GM23338 (cell line): ENCODE measurements around the gene DGKK. TPM values are rescaled to one million over a fixed set of nuclear protein-coding genes. Genes with fewer than 3 reads are reported as not detected.

Experiments
- ATAC-seq: fragments of 200-7000 bp; cut with Tn5 transposase; 3 replicates; pipeline ENCODE4 v1.9.1; 2020
- DNase-seq: peaks from one replicate; pipeline ENCODE4 v3.0.0-alpha.2; 2015; ENCODE audit warnings: low spot score
- H2AFZ ChIP-seq: fragments of 200-600 bp; sonication (generic); 2 replicates; pipeline ENCODE4 v1.8.0; 2016; ENCODE audit warnings: antibody characterized with exemption, mild to moderate bottlenecking, moderate library complexity
- H3F3A ChIP-seq: fragments of 200-600 bp; sonication (generic); replicated peaks from 2 replicates; pipeline ENCODE4 v1.8.0; 2017; ENCODE audit warnings: antibody characterized with exemption, mixed run types, low read depth
- H3K27ac ChIP-seq: fragments of 200-600 bp; sonication (generic); 2 replicates; pipeline ENCODE4 v1.6.1; 2016; ENCODE audit warnings: low read depth
- H3K27me3 ChIP-seq: fragments of 200-600 bp; sonication (generic); 2 replicates; pipeline ENCODE4 v1.8.0; 2016; ENCODE audit warnings: mild to moderate bottlenecking, mixed run types, moderate library complexity; ENCODE audit not compliant: insufficient read depth
- H3K36me3 ChIP-seq: fragments of 200-600 bp; sonication (generic); 2 replicates; pipeline ENCODE4 v1.8.0; 2016; ENCODE audit warnings: mild to moderate bottlenecking; ENCODE audit not compliant: insufficient read depth
- H3K4me1 ChIP-seq: fragments of 200-600 bp; sonication (generic); 2 replicates; pipeline ENCODE4 v1.8.0; 2016; ENCODE audit warnings: mild to moderate bottlenecking, moderate library complexity; ENCODE audit not compliant: insufficient read depth
- H3K4me2 ChIP-seq: fragments of 200-600 bp; sonication (generic); 2 replicates; pipeline ENCODE4 v1.7.1; 2017; ENCODE audit warnings: mixed run types
- H3K4me3 ChIP-seq: fragments of 200-600 bp; sonication (generic); 2 replicates; pipeline ENCODE4 v1.6.1; 2016; ENCODE audit warnings: mixed run types
- H3K79me2 ChIP-seq: fragments of 200-600 bp; sonication (generic); replicated peaks from 2 replicates; pipeline ENCODE4 v1.8.0; 2017; ENCODE audit warnings: mild to moderate bottlenecking; ENCODE audit not compliant: insufficient read depth
- H3K9me2 ChIP-seq: fragments of 200-600 bp; sonication (generic); 2 replicates; pipeline ENCODE4 v1.8.0; 2017; ENCODE audit not compliant: insufficient read depth
- H4K20me1 ChIP-seq: fragments of 200-600 bp; sonication (generic); replicated peaks from 2 replicates; pipeline ENCODE4 v1.8.0; 2017; ENCODE audit warnings: mild to moderate bottlenecking; ENCODE audit not compliant: insufficient read depth
- H3K27ac Mint-ChIP-seq: 2 replicates; pipeline ENCODE4 v1.8.0; 2020; ENCODE audit warnings: inconsistent platforms, mild to moderate bottlenecking, moderate library complexity, mixed read lengths
- H3K27me3 Mint-ChIP-seq: 3 replicates; pipeline ENCODE4 v1.8.0; 2022; ENCODE audit warnings: low read depth, mild to moderate bottlenecking, moderate library complexity, mixed read lengths, inconsistent platforms; ENCODE audit not compliant: insufficient read depth, poor library complexity
- H3K36me3 Mint-ChIP-seq: 3 replicates; pipeline ENCODE4 v1.8.0; 2021; ENCODE audit warnings: low read depth, mild to moderate bottlenecking, inconsistent platforms, moderate library complexity, mixed read lengths
- H3K4me1 Mint-ChIP-seq: 3 replicates; pipeline ENCODE4 v1.8.0; 2020; ENCODE audit warnings: mild to moderate bottlenecking, inconsistent platforms, mixed read lengths
- H3K4me3 Mint-ChIP-seq: 3 replicates; pipeline ENCODE4 v1.8.0; 2021; ENCODE audit warnings: moderate library complexity, mild to moderate bottlenecking, inconsistent platforms, mixed read lengths
- H3K9me3 Mint-ChIP-seq: 3 replicates; pipeline ENCODE4 v1.8.0; 2020; ENCODE audit warnings: moderate library complexity, mild to moderate bottlenecking, inconsistent platforms, mixed read lengths
- CREB1 ChIP-seq: fragments of 250-450 bp; sonication (Bioruptor Pico); IDR thresholded peaks from 2 replicates; pipeline ENCODE4 v1.5.0; 2020; ENCODE audit warnings: low read depth, mild to moderate bottlenecking, moderate library complexity
- CTCF ChIP-seq, 2 experiments: fragments of 200-600 bp in 1 of 2; sonication (generic) in 1 of 2; conservative IDR thresholded peaks; 2 replicates each; pipeline versions ENCODE4 v1.5.1 to v1.6.1; 2016 to 2017; ENCODE audit warnings: antibody characterized with exemption in 2 of 2, low read depth in 2 of 2, mild to moderate bottlenecking in 2 of 2, moderate library complexity in 1 of 2
- ETS1 ChIP-seq: IDR thresholded peaks from 2 replicates; pipeline ENCODE4 v1.6.1; 2016; ENCODE audit warnings: antibody characterized with exemption
- EZH2phosphoT487 ChIP-seq: fragments of 200-600 bp; sonication (generic); IDR thresholded peaks from one replicate; pipeline ENCODE4 v1.8.1; 2018; ENCODE audit warnings: antibody characterized with exemption; ENCODE audit not compliant: unreplicated experiment
- JUNB ChIP-seq: IDR thresholded peaks from one replicate; pipeline ENCODE4 v1.6.1; 2016; ENCODE audit warnings: antibody characterized with exemption; ENCODE audit not compliant: unreplicated experiment
- REST ChIP-seq: IDR thresholded peaks from one replicate; pipeline ENCODE4 v1.6.1; 2018; ENCODE audit warnings: antibody characterized with exemption; ENCODE audit not compliant: unreplicated experiment
- STAT1 ChIP-seq: IDR thresholded peaks from one replicate; pipeline ENCODE4 v1.6.1; 2016; ENCODE audit warnings: antibody characterized with exemption; ENCODE audit not compliant: unreplicated experiment
- ZNF114 ChIP-seq: fragments of 250-450 bp; sonication (Bioruptor Pico); IDR thresholded peaks from 2 replicates; pipeline ENCODE4 v1.5.0; 2020; ENCODE audit warnings: mild to moderate bottlenecking, moderate library complexity
- ZNF331 ChIP-seq: fragments of 250-450 bp; sonication (Bioruptor Pico); IDR thresholded peaks from 2 replicates; pipeline ENCODE4 v1.5.0; 2020; ENCODE audit warnings: low read depth, mild to moderate bottlenecking, moderate library complexity
- polyA plus RNA-seq: library from polyadenylated mRNA; unstranded; fragments of >200 nt; fragmentation: Nextera tagmentation; extraction: Ambion mirVana; gene quantifications from 2 replicates; pipeline ENCODE4 v1.2.1, GENCODE V29; 2016
- total RNA-seq: library from RNA; depleted of rRNA; stranded (reverse); fragments of >200 nt; shearing (Covaris generic); gene quantifications from 2 replicates; pipeline ENCODE4 v1.2.3, GENCODE V29; 2014

DGKK gene
- total and polyA plus RNA-seq, 2 experiments from 2014 or later = 2.1 to 8.9 TPM

GRCh38 chrX:50452782-50453181 lies 17.8 kb downstream of the DGKK start (continued):
- TF ChIP-seq REST (no peak), ZNF331 (no peak), EZH2phosphoT487 (no peak), ZNF114 (CRISPR knock-in tag) (no peak), CREB1 (CRISPR knock-in tag) (no peak), STAT1 (no peak)

GRCh38 chrX:50450324-50450723 lies 20.3 kb downstream of the DGKK start:
- Histone ChIP-seq H3K27ac (no peak overlapping the region), H3K9me2 (no peaks in the 10 kb centered on the region; the same call in 1 of the 2 replicates), H2AFZ (no peak overlapping the region), H3K4me1 (peaks cover 9% of the 10 kb centered on the region), H3K4me2 (no peak overlapping the region), H3K27me3 (no peaks in the 10 kb centered on the region), H3K4me3 (no peak overlapping the region), H3F3A (no peaks in the 10 kb centered on the region), H4K20me1 (no peaks in the 10 kb centered on the region), H3K79me2 (no peaks in the 10 kb centered on the region), H3K36me3 (no peaks in the 10 kb centered on the region)
- Mint-ChIP-seq H3K9me3 (no peaks in the 10 kb centered on the region), H3K27ac (no peak overlapping the region), H3K27me3 (no peaks in the 10 kb centered on the region), H3K4me3 (no peak overlapping the region), H3K4me1 (peaks cover 13% of the 10 kb centered on the region), H3K36me3 (0 out of 3 replicates have a peak, but pooled peaks cover under 1% of the 10 kb centered on the region)
- ATAC-seq = no peak
- no peak for DNase-seq
- no peak for TF ChIP-seq REST
- no peak for TF ChIP-seq JUNB
- TF ChIP-seq STAT1 = no peak
- TF ChIP-seq ETS1 = no peak
- TF ChIP-seq CTCF (conservative IDR thresholded peaks at IDR 0.05; ENCODE audit: low read depth in 2 of 2) = no peak
